HG02763 (cell line): ENCODE data around the gene HSPA9.

Experiments
- ATAC-seq: cut with Tn5 transposase; IDR thresholded peaks from one replicate; pipeline ENCODE4 v1.9.1; 2021; ENCODE audit warnings: mild to moderate bottlenecking, moderate library complexity; ENCODE audit not compliant: unreplicated experiment

HSPA9 gene

GRCh38 chr5:138596105-138596881 lies 21.1 kb upstream of the HSPA9 start:
- no peak for ATAC-seq

- no peak for ATAC-seq
Observed at GRCh38 chr5:138595180-138595795, 20.1 kb upstream of the HSPA9 start.

- no peak for ATAC-seq
Observed at GRCh38 chr5:138594305-138595058, 19.3 kb upstream of the HSPA9 start.

DNA sequence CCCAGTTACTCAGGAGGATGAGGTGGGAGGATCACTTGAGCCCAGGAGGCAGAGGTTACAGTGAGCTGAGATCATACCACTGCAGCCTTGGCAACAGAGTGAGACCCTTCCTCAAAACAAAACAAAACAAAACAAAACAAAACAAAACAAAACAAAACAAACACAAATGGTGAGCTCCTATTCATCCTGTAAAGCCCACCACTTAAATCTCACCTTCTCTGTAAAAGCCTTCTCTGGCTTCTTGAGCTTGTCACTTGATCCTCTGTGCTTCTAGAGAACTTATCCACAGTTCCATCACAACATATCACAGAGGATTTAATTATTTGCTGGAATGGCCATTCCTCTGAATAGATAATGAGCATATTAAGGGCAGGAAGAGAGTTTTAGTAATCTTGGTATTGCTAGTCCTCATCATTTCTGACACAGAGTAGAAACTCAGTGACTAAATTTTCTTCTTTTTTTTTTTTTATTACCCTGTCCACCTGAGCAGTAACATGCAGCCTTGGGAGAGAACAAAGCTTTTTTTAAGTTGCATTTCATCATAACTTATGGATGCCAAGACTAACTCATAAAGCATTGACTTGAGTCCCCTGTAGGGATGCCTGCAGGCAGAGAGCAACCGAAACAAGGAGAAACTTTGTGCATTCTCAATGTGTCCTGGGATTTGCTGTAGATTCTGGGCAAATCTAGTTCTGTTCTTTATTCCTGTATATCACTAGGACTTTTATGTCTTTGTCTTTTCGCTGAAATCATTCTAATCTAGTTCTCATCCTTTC lies 13.0 kb upstream of the HSPA9 start:
- ATAC-seq, result no peak

- ATAC-seq, result no peak
Observed at GRCh38 chr5:138585157-138585556, 10.0 kb upstream of the HSPA9 start.

DNA sequence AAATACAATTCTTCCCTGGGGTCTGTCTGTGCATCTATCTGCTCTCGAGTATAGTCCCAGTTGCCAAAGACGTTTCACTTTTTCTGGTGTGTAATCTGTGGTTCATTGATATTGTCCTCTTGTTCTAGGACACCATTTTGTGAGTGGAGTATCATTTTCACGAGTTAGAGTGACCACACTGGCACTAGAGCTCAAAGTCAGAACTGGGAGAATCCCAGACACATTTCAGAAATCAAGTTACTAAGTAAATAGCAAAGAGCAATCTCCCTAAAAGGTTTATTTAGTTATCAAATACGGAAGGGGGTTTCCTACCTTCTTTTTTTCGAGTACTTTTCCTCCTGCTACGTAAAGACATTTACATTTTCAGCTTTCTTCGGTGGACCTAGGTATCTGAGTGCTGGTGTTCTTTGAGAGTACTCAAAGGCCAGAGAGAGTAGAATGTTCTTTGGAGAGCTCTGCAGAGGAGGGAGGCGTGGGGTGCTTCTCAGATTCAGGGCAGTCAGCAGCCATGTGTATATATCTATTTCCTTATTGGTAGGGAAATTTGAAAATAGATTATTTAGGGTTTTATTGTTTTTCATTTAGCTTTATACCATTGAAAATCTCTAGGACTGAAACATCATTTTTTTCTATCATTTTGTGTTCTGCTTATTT lies 8.9 kb upstream of the HSPA9 start:
- no peak for ATAC-seq

DNA sequence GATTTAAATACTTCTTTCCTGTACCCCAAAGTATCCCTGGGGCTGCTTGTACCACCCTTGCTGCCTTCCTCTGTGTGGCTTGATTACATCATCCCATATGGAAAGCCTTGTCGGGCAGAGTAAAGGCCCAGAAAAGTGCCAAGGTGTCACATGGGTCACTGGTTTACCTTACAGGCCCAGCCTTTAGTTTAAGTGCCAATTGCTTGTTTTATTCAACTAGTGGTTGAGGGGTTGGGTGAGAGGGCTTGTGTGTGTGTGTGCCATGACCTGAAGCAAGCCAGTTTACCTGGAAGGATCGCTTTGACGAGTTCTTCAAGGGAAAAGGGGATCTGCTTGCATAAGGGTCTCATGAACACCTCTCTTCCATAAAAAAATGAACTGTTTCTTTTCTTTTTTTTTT lies 7.8 kb upstream of the HSPA9 start:
- no peak for ATAC-seq

GRCh38 chr5:138580777-138581176 lies 5.6 kb upstream of the HSPA9 start:
- ATAC-seq, result no peak

DNA sequence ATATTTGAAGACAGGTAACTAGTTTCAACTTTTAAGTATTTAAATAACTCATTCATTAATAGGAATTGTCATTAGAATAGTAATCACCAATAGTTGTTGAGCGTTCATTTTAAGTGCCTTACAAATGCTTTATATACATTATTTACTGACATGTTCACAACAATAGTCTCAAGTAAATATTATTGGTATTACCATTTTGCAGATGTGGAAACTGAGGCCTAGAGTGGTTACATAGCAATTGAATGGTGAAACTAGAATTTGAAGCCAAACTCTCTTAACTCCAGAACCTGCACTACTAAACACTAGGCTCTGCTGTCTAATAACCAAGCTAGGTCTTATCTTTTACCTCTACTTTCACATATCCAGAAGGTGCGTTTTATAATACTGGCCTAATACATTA lies 4.8 kb upstream of the HSPA9 start:
- no peak for ATAC-seq

GRCh38 chr5:138579517-138579863 lies 4.3 kb upstream of the HSPA9 start:
- ATAC-seq, result no peak

- ATAC-seq, result no peak
Observed at GRCh38 chr5:138577452-138577851, 2.3 kb upstream of the HSPA9 start.

DNA sequence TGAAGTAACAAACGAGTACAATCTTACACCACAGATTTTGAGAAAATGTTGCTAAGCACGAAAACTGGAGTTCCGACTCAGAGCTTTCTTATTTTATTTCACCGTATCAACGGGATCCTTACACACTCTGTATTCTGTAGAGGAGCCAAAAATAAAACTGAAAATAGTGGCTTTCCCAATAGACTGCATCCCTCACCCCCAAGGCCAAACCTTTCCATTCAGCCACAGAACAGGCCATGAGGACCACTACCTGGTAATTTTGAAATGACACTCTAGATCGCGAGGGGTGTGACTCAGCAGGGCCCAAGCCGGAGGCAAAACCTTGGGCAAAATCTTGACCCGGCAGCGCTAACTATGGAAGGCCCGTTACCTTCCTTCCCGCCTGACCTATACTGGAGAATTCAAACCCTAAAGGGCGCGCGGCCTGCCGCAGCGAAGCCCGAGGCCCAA lies 432 bp downstream of the HSPA9 start:
- ATAC-seq, result peak; percentile 13

DNA sequence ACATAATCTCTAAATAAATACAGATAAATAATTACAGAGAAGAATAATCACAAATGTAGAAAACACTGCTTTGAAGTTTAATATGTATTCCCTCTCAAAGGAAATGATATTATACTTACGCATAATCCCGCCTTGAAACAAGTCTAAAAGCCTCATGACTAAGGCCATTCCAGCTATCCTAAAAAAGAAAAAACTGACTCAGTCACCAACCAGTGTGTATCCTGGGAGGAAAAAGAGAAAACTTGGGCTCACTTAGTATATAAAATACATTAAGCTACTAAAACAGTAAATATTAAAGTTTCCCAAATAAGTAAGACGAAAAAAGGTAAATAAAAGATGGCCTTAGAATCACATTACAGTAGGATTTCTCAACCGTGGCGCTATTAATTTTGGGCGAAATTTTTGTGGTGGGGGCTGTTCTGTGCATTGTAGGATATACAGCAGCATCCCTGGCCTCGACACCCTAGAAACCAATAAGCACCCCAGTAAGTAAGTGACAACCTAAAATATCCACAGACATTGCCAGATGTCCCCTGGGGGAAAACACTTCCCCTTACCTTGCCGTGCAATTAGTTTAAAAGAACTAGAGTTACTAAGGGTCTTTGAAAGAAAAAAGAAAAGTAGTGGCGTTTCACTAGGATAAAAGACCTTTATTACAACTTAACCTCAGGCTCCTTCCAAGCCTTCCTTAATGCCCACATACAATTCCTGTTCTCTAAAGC lies 1.1 kb downstream of the HSPA9 start:
- ATAC-seq, result no peak

DNA sequence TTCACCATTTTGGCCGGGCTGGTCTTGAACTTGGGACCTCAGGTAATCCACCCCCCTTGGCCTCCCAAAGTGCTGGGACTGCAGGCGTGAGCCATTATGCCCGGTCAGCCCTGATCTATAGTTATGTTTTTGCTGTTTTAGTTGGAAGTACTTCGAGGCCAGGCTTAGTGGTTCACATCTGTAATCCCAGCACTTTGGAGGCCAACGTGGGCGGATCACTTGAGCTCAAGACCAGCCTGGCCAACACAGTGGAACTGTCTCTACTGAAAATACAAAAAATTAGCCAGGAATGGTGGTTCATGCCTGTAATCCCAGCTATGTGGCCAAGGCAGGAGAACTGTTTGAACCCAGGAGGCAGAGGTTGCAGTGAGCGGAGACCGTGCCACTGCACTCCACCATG lies 2.0 kb downstream of the HSPA9 start:
- ATAC-seq, result no peak

DNA sequence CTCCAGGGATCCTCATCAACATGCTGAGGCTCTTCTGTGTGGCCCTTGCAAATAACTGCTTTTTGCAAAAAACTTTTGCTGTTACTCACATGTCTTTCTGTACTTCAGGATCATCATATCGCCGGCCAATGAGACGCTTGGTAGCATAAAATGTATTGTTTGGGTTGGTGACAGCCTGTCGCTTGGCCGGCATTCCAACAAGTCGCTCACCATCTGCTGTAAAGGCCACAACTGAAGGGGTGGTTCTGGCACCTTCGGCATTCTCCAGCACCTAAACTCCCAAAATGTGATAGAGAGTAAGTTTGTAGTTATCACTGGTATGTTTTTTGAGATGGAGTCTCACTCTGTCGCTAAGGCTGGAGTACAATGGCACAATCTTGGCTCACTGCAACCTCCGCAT lies 4.3 kb downstream of the HSPA9 start:
- ATAC-seq, result no peak

GRCh38 chr5:138569782-138570181 lies 5.4 kb downstream of the HSPA9 start:
- ATAC-seq, result no peak

- no peak for ATAC-seq
Observed at GRCh38 chr5:138568061-138568824, 7.0 kb downstream of the HSPA9 start.

DNA sequence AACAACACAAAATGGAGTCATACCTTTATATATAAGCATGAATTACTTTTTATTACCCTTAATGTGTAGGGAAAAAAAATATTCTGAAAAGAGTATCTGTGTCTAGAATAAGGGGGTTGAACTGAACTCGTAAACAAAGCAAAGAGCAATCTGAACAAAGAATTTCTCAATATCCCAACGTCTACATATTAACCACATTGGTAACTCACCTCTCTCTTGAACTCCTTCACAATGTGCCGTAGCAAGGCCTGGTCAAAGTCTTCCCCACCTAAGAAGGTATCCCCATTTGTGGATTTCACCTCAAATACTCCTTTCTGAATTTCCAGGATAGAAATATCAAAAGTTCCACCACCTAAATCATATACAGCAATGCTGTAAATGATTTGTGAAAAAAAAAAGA lies 8.4 kb downstream of the HSPA9 start:
- ATAC-seq, result no peak

- no peak for ATAC-seq
Observed at GRCh38 chr5:138565100-138565821, 9.9 kb downstream of the HSPA9 start.
